Stimulated activated naive CD8-positive, alpha-beta T cell treated with anti-CD3 and anti-CD28 coated beads, Interleukin-15, amount 100 ng/mL, for 72 hours (primary cell): ENCODE measurements around the gene PPME1.
"Not testable (repeated sequence)": the region's sequence is repeated elsewhere in the genome, so short reads cannot be mapped to it uniquely, and the experiment has no call there.

Experiments used
- ATAC-seq: fragments of 150-1000 bp; cut with Tn5 transposase; 2 replicates; pipeline ENCODE4 v1.10.0; 2021; ENCODE audit warnings: mild to moderate bottlenecking, moderate library complexity
- DNase-seq, 2 donors: peaks; one replicate each; pipeline ENCODE4 v3.0.0; 2021 to 2022
- H3K27ac Mint-ChIP-seq, 2 donors: one replicate each; pipeline ENCODE4 v1.8.0; 2022; ENCODE audit warnings: mild to moderate bottlenecking in 2 of 2, mixed read lengths in 2 of 2, moderate library complexity in 2 of 2
- H3K27me3 Mint-ChIP-seq: one replicate; pipeline ENCODE4 v1.8.0; 2022; ENCODE audit warnings: mixed read lengths
- H3K4me1 Mint-ChIP-seq: one replicate; pipeline ENCODE4 v1.8.0; 2022; ENCODE audit warnings: mild to moderate bottlenecking, mixed read lengths
- H3K4me3 Mint-ChIP-seq, 2 donors: one replicate each; pipeline ENCODE4 v1.8.0; 2022; ENCODE audit warnings: mild to moderate bottlenecking in 2 of 2, mixed read lengths in 2 of 2, moderate library complexity in 1 of 2
- H3K9me3 Mint-ChIP-seq, 2 donors: one replicate each; pipeline ENCODE4 v1.8.0; 2022; ENCODE audit warnings: mixed read lengths in 2 of 2

Gene PPME1, protein sequence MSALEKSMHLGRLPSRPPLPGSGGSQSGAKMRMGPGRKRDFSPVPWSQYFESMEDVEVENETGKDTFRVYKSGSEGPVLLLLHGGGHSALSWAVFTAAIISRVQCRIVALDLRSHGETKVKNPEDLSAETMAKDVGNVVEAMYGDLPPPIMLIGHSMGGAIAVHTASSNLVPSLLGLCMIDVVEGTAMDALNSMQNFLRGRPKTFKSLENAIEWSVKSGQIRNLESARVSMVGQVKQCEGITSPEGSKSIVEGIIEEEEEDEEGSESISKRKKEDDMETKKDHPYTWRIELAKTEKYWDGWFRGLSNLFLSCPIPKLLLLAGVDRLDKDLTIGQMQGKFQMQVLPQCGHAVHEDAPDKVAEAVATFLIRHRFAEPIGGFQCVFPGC

DNA sequence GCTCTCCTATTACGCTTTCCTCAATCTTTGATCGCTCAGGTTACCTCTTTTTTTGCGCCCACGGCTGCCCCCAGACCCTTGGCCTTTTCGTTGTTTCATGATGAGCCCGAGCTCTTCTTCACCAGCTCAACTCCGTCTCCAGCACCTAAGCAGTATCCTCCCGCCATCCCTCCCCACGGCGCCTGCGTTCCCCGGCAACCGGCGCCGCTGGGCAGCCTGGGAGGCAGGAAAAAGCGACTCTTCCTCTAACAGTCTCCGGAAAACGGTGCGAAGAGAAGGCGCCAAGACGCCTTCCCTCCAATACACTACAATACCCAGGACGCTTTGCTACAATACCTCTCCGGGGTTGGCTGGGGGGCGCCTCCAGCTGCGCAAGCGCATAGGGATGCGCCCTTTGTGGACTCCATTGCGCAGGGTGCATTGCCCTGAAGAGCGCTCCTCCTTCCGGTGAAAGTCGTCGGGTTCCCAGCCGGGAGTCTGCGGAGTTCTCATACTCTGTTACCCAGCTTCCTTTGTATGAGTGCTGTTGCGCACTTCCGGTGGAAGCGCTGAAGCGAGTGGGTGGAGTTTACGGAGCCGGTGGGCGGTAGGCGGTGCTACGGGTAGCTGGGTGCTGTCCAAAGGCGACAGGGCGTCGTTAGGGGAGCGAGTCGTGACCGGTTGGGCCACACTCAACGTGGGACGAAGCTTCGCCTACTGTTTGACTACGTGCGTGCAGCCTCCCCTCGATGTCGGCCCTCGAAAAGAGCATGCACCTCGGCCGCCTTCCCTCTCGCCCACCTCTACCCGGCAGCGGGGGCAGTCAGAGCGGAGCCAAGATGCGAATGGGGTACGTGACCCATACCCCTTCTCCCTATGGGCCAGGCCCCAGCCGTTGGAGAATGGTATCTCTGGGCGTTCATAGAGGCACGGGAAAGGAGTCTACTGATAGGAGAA is at the start of gene PPME1, which contains the start of gene C2CD3:
Gene PPME1 (plus strand): TSS at position 596 of the 936 bp plus-strand sequence. CDS start 133 bp downstream, at position 729.
Gene C2CD3 (minus strand): TSS at position 309 of the 936 bp plus-strand sequence. CDS start 210 bp downstream, at position 99.
- Mint-ChIP-seq H3K4me3 (no peak within 1 kb of the TSS), H3K4me1 (no peaks in the 10 kb centered on the region), H3K9me3 (no peaks in the 10 kb centered on the region), H3K27ac (no peak within 1 kb of the TSS), H3K27me3 (no peaks in the 10 kb centered on the region)
- DNase-seq (peak; percentile 97 to 99), ATAC-seq (peak; percentile 97)

GRCh38 chr11:74121804-74122203 is 49.3 kb upstream of the PPME1 start:
- H3K9me3 Mint-ChIP-seq: no peaks in the 10 kb centered on the region
- no peaks in the 10 kb centered on the region for H3K27me3 Mint-ChIP-seq
- H3K4me1 Mint-ChIP-seq: no peaks in the 10 kb centered on the region
- H3K27ac Mint-ChIP-seq: no peak overlapping the region
- DNase-seq (no peak), ATAC-seq (no peak)
- no peak overlapping the region for H3K4me3 Mint-ChIP-seq

DNA sequence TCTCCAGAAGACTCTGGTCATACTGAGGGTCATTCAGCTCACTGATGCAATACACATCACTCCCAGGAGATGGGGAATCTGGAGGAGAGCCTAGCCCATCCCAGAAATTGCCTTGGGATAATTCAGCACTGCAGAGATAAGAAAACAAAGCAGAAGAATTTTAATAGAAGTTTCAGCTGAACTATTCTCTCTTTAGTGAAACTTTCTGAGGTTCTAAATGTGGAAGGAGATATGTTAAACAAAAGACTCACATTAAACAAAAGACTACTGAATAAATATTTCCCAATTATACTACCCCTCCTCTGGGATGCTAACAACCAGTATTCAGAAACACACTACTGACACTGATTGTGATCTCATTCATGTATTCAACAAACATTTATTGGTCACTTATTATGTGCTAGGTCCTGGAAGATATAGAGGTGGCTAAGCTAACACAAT is 48.1 kb upstream of the PPME1 start:
- Mint-ChIP-seq H3K27ac (no peak overlapping the region), H3K4me1 (no peaks in the 10 kb centered on the region), H3K27me3 (no peaks in the 10 kb centered on the region), H3K9me3 (no peaks in the 10 kb centered on the region), H3K4me3 (no peak overlapping the region)
- no peak for DNase-seq
- ATAC-seq: no peak

DNA sequence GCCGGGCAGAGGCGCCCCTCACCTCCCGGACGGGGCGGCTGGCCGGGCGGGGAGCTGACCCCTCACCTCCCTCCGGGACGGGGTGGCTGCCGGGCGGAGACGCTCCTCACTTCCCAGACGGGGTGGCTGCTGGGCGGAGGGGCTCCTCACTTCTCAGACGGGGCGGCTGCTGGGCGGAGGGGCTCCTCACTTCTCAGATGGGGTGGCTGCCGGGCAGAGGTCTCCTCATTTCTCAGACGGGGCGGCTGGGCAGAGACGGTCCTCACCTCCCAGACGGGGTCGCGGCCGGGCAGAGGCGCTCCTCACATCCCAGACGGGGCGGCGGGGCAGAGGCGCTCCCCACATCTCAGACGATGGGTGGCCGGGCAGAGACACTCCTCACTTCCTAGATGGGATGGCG is 42.0 kb upstream of the PPME1 start:
- not testable (repeated sequence) for ATAC-seq, H3K27me3 Mint-ChIP-seq, H3K4me1 Mint-ChIP-seq, DNase-seq, H3K9me3 Mint-ChIP-seq, H3K27ac Mint-ChIP-seq, H3K4me3 Mint-ChIP-seq

- no peaks in the 10 kb centered on the region for H3K9me3 Mint-ChIP-seq
- no peak for ATAC-seq
Observed at GRCh38 chr11:74132833-74133232, 38.3 kb upstream of the PPME1 start.

GRCh38 chr11:74133436-74133835 is 37.7 kb upstream of the PPME1 start:
- Mint-ChIP-seq H3K4me1 (no peaks in the 10 kb centered on the region), H3K27me3 (no peaks in the 10 kb centered on the region), H3K9me3 (no peaks in the 10 kb centered on the region), H3K27ac (no peak overlapping the region), H3K4me3 (no peak overlapping the region)
- DNase-seq: no peak
- no peak for ATAC-seq

More at GRCh38 chr11:74132833-74133232, 38.3 kb upstream of the PPME1 start:
- H3K27me3 Mint-ChIP-seq: no peaks in the 10 kb centered on the region
- H3K4me1 Mint-ChIP-seq: no peaks in the 10 kb centered on the region
- H3K27ac Mint-ChIP-seq: no peak overlapping the region
- no peak for DNase-seq
- no peak overlapping the region for H3K4me3 Mint-ChIP-seq

DNA sequence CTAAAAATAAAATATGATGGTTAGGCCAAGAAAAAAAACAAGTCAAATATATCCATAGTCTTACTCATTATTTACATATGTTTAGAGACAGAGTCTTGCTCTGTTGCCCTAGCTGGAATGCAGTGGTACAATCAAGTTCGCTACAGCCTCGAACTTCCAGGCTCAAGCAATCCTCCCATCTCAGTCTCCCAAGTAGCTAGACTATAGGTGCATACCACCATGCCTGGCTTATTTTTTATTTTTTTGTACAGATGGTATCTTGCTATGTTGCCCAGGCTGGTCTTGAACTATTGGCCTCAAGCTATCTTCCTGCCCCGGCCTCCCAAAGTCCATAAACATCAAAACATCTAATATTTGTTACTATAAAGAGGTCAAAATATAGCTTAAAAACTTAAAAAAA is 36.4 kb upstream of the PPME1 start:
- ATAC-seq (no peak), DNase-seq (no peak)
- Mint-ChIP-seq H3K27me3 (no peaks in the 10 kb centered on the region), H3K9me3 (no peaks in the 10 kb centered on the region), H3K4me1 (no peaks in the 10 kb centered on the region), H3K4me3 (no peak overlapping the region), H3K27ac (no peak overlapping the region)

DNA sequence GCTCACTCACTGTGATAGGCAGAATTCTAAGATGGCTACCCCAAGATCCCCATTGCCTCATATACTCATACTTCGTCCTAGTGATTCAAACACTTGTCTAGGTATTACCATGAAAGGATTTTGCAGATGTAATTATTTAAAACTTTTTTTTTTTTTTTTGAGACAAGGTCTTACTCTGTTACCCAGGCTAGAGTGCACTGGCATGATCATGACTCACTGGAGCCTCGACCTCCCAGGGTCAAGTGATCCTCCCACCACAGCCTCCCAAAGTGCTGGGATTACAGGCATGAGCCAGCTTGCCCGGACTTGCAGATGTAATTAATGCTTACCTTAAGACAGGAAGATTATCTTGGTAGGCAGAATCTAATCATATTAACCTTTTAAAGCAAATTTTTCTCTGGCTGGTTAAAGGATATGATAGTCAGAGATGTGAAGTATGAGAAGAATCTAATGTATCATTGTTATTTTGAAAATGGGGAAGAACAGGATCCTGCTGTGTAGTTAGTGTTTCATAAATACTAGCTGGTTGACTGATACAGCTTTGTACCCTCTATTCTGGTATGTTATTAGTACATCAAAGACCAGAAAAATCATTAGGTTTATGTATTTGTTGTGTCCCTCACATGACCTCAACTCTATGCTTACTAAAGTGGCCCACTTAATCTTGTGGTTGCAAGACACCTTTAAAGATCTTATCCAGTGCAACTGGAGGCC is 35.8 kb upstream of the PPME1 start:
- H3K27me3 Mint-ChIP-seq: no peaks in the 10 kb centered on the region
- ATAC-seq: no peak
- DNase-seq: no peak
- no peaks in the 10 kb centered on the region for H3K9me3 Mint-ChIP-seq
- no peak overlapping the region for H3K4me3 Mint-ChIP-seq
- no peaks in the 10 kb centered on the region for H3K4me1 Mint-ChIP-seq
- H3K27ac Mint-ChIP-seq: peak overlapping the region in 1 of 2 donors; percentile 20

DNA sequence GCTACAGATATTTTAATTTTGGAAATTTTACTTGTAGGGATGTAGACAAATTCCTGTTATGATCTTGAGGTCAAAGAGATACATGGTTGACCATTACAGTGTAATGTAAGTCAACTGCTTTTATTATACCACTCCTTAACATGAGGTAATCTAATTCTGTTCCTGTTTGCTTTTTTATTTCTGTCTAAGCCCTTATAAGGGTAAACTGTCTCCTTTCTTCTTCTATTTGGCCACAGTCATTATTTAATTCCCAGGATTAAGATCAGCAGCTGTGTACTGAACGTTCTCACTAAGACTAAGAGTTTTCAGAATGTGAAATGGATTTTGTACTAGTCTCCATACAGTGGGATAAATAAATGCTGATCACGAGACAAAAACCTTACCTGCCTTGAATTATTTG is 33.1 kb upstream of the PPME1 start:
- ATAC-seq (no peak), DNase-seq (no peak)
- no peaks in the 10 kb centered on the region for H3K9me3 Mint-ChIP-seq
- no peaks in the 10 kb centered on the region for H3K4me1 Mint-ChIP-seq
- no peak overlapping the region for H3K4me3 Mint-ChIP-seq
- H3K27ac Mint-ChIP-seq: no peak overlapping the region
- H3K27me3 Mint-ChIP-seq: no peaks in the 10 kb centered on the region

- H3K4me1 Mint-ChIP-seq: no peaks in the 10 kb centered on the region
- H3K9me3 Mint-ChIP-seq: no peaks in the 10 kb centered on the region
- no peaks in the 10 kb centered on the region for H3K27me3 Mint-ChIP-seq
- no peak for DNase-seq
- H3K4me3 Mint-ChIP-seq: no peak overlapping the region
- H3K27ac Mint-ChIP-seq: no peak overlapping the region
- no peak for ATAC-seq
Observed at GRCh38 chr11:74138572-74138971, 32.5 kb upstream of the PPME1 start.

GRCh38 chr11:74139151-74139918 is 31.8 kb upstream of the PPME1 start:
- no peak overlapping the region for H3K27ac Mint-ChIP-seq
- DNase-seq (no peak), ATAC-seq (no peak)
- H3K4me1 Mint-ChIP-seq: no peaks in the 10 kb centered on the region
- no peaks in the 10 kb centered on the region for H3K9me3 Mint-ChIP-seq
- no peaks in the 10 kb centered on the region for H3K27me3 Mint-ChIP-seq
- H3K4me3 Mint-ChIP-seq: no peak overlapping the region

- ATAC-seq, DNase-seq, H3K4me3 Mint-ChIP-seq, H3K27ac Mint-ChIP-seq, H3K9me3 Mint-ChIP-seq, H3K4me1 Mint-ChIP-seq, H3K27me3 Mint-ChIP-seq: not testable (repeated sequence)
Observed at GRCh38 chr11:74139919-74140431, 31.1 kb upstream of the PPME1 start.

DNA sequence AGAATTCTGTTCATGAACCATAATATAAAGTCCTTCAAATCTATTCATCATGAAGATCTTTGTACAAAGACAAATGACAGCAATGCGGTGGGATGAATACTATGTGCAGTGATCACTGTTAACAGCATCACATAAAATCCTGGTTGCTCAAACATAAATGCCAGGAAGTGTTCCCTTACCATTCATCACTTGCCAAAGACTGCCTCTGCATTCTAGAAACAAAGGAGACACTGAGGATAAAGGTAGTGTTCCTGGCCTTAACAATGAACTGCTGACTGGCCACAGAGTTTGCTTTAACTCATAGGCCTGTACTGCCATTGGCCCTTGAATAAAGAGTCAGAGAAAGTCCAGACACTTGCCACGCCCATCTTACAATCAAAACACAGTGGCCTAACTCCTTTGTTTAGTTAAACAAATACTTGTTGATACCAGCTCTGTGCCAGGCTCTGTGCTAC is 29.8 kb upstream of the PPME1 start:
- H3K27ac Mint-ChIP-seq: no peak overlapping the region
- H3K4me3 Mint-ChIP-seq: no peak overlapping the region
- ATAC-seq (no peak), DNase-seq (no peak)
- no peaks in the 10 kb centered on the region for H3K27me3 Mint-ChIP-seq
- no peaks in the 10 kb centered on the region for H3K9me3 Mint-ChIP-seq
- H3K4me1 Mint-ChIP-seq: no peaks in the 10 kb centered on the region

DNA sequence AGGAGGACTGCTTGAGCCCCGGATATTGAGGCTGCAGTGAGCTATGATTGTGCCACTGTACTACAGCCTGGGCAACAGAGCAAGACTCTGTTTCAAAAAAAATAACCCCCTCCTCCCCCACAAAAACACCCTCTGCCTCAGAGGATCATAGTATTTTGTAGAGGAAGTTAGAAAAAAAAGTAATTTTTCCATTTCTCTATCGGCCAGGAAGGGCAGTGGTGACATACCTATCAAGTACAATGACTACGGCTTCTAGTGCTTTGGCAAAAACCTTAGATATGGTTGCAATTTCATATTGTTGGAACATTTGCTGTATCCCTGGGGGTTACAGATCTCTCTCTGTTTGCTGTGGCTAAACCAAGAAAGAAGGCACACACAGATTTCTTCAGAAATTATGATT is 29.2 kb upstream of the PPME1 start:
- H3K27me3 Mint-ChIP-seq: no peaks in the 10 kb centered on the region
- no peak overlapping the region for H3K4me3 Mint-ChIP-seq
- ATAC-seq (no peak), DNase-seq (no peak)
- no peaks in the 10 kb centered on the region for H3K4me1 Mint-ChIP-seq
- H3K9me3 Mint-ChIP-seq: no peaks in the 10 kb centered on the region
- H3K27ac Mint-ChIP-seq: no peak overlapping the region
